ENCODE data around the gene PANX1. TPM values are rescaled to one million over a fixed set of nuclear protein-coding genes. Genes with fewer than 3 reads are reported as not detected.
"Not testable (repeated sequence)": the region's sequence is repeated elsewhere in the genome, so short reads cannot be mapped to it uniquely, and the experiment has no call there.

PANX1 gene
- total RNA-seq, 1 experiment from 2014 or later: 62.9 TPM

- Histone ChIP-seq H3K27ac (ENCODE audit: low read length) (no peak overlapping the region), H3K4me1 (ENCODE audit: insufficient read depth, low read length) (peaks cover 21% of the 10 kb centered on the region), H3K9me2 (replicated peaks; ENCODE audit: low read length) (0 out of 2 replicates have a peak, but pooled peaks cover 3% of the 10 kb centered on the region), H3K4me3 (ENCODE audit: low read length) (no peak overlapping the region), H3F3A (ENCODE audit: low read length, unreplicated experiment) (no peaks in the 10 kb centered on the region), H3K9me3 (ENCODE audit: low read length) (no peaks in the 10 kb centered on the region), H3K9ac (ENCODE audit: low read length) (no peak overlapping the region), H4K20me1 (ENCODE audit: low read length) (no peaks in the 10 kb centered on the region), H3K79me2 (ENCODE audit: low read length) (no peaks in the 10 kb centered on the region), H3K4me2 (ENCODE audit: low read length) (no peak overlapping the region), H3K36me3 (ENCODE audit: low read depth, low read length) (no peaks in the 10 kb centered on the region), H2AFZ (ENCODE audit: low read length) (no peak overlapping the region), H3K27me3 (ENCODE audit: low read length) (no peaks in the 10 kb centered on the region)
- intact Hi-C loops (cut with micrococcal nuclease): no loop called here
- ATAC-seq: no peak
- DNase-seq: no peak
- POLR2A ChIA-PET (ENCODE audit: unreplicated experiment): no interaction called here
- CTCF ChIA-PET: no interaction called here
- no TSS peak for BruUV-seq (replicated peaks)
- TF ChIP-seq EZH2phosphoT487 (IDR thresholded peaks at IDR 0.05; ENCODE audit: borderline replicate concordance, low read length) (no peak), CTCF (conservative IDR thresholded peaks at IDR 0.05; ENCODE audit: low read depth, low read length) (no peak), EZH2 (IDR thresholded peaks at IDR 0.05; ENCODE audit: low read length, unreplicated experiment) (no peak)
These were observed 11.5 kb upstream of the PANX1 start for GRCh38 chr11:94117197-94117574.

GRCh38 chr11:94117871-94118270, 10.8 kb upstream of the PANX1 start:
- Histone ChIP-seq H3K4me2 (ENCODE audit: low read length) (no peak overlapping the region), H3K4me3 (ENCODE audit: low read length) (no peak overlapping the region), H3K4me1 (ENCODE audit: insufficient read depth, low read length) (peaks cover 21% of the 10 kb centered on the region), H3F3A (ENCODE audit: low read length, unreplicated experiment) (no peaks in the 10 kb centered on the region), H3K9me2 (replicated peaks; ENCODE audit: low read length) (0 out of 2 replicates have a peak, but pooled peaks cover 3% of the 10 kb centered on the region), H3K27ac (ENCODE audit: low read length) (no peak overlapping the region), H3K27me3 (ENCODE audit: low read length) (no peaks in the 10 kb centered on the region), H3K9me3 (ENCODE audit: low read length) (no peaks in the 10 kb centered on the region), H3K36me3 (ENCODE audit: low read depth, low read length) (no peaks in the 10 kb centered on the region), H2AFZ (ENCODE audit: low read length) (no peak overlapping the region), H4K20me1 (ENCODE audit: low read length) (no peaks in the 10 kb centered on the region), H3K79me2 (ENCODE audit: low read length) (no peaks in the 10 kb centered on the region), H3K9ac (ENCODE audit: low read length) (no peak overlapping the region)
- CTCF ChIA-PET: no interaction called here
- ATAC-seq (peak; percentile 42; the same call in 1 of the 2 replicates), DNase-seq (peak; percentile 60)
- TF ChIP-seq EZH2phosphoT487 (IDR thresholded peaks at IDR 0.05; ENCODE audit: borderline replicate concordance, low read length) (no peak), CTCF (conservative IDR thresholded peaks at IDR 0.05; ENCODE audit: low read depth, low read length) (no peak), EZH2 (IDR thresholded peaks at IDR 0.05; ENCODE audit: low read length, unreplicated experiment) (no peak)
- POLR2A ChIA-PET (ENCODE audit: unreplicated experiment): no interaction called here
- no TSS peak for BruUV-seq (replicated peaks)
- intact Hi-C loops (cut with micrococcal nuclease): no loop called here

- H3K4me2 ChIP-seq (ENCODE audit: low read length); DNase-seq; H4K20me1 ChIP-seq (ENCODE audit: low read length); BruUV-seq (replicated peaks); H3K79me2 ChIP-seq (ENCODE audit: low read length); H3K27ac ChIP-seq (ENCODE audit: low read length); H3K36me3 ChIP-seq (ENCODE audit: low read depth, low read length); H3K4me3 ChIP-seq (ENCODE audit: low read length); H3K27me3 ChIP-seq (ENCODE audit: low read length); POLR2A ChIA-PET (ENCODE audit: unreplicated experiment); H3K9me3 ChIP-seq (ENCODE audit: low read length); intact Hi-C loops (cut with micrococcal nuclease); H3F3A ChIP-seq (ENCODE audit: low read length, unreplicated experiment); CTCF ChIA-PET; ATAC-seq; H3K9me2 ChIP-seq (replicated peaks; ENCODE audit: low read length); H2AFZ ChIP-seq (ENCODE audit: low read length); H3K9ac ChIP-seq (ENCODE audit: low read length): not testable (repeated sequence)
- H3K4me1 ChIP-seq (ENCODE audit: insufficient read depth, low read length): peaks cover 21% of the 10 kb centered on the region
These were observed 9.0 kb upstream of the PANX1 start for GRCh38 chr11:94119676-94120075.

- H3F3A ChIP-seq (ENCODE audit: low read length, unreplicated experiment); H3K9ac ChIP-seq (ENCODE audit: low read length); H3K27me3 ChIP-seq (ENCODE audit: low read length); H3K36me3 ChIP-seq (ENCODE audit: low read depth, low read length); intact Hi-C loops (cut with micrococcal nuclease); H2AFZ ChIP-seq (ENCODE audit: low read length); H3K9me3 ChIP-seq (ENCODE audit: low read length); H3K9me2 ChIP-seq (replicated peaks; ENCODE audit: low read length); ATAC-seq; H4K20me1 ChIP-seq (ENCODE audit: low read length); CTCF ChIA-PET; DNase-seq; BruUV-seq (replicated peaks); POLR2A ChIA-PET (ENCODE audit: unreplicated experiment); H3K4me3 ChIP-seq (ENCODE audit: low read length); H3K79me2 ChIP-seq (ENCODE audit: low read length): not testable (repeated sequence)
- H3K4me1 ChIP-seq (ENCODE audit: insufficient read depth, low read length): peaks cover 21% of the 10 kb centered on the region
- peak overlapping the region; percentile 48 for H3K27ac ChIP-seq (ENCODE audit: low read length)
- peak overlapping the region; percentile 57 for H3K4me2 ChIP-seq (ENCODE audit: low read length)
These were observed 8.1 kb upstream of the PANX1 start for GRCh38 chr11:94120516-94120915.
